Hepatocyte (in vitro differentiated cells): ENCODE measurements around the gene ELOVL3. TPM values are rescaled to one million over a fixed set of nuclear protein-coding genes. Genes with fewer than 3 reads are reported as not detected.

Source experiments
- DNase-seq: peaks from one replicate; pipeline ENCODE4 v3.0.0-alpha.2; 2016; ENCODE audit warnings: low spot score
- H2AFZ ChIP-seq: fragments of 200-600 bp; sonication (generic); 2 replicates; pipeline ENCODE4 v1.6.0; 2016; ENCODE audit warnings: antibody characterized with exemption, mild to moderate bottlenecking
- H3K27ac ChIP-seq: fragments of 200-600 bp; sonication (generic); 2 replicates; pipeline ENCODE4 v1.5.1; 2016; ENCODE audit warnings: mild to moderate bottlenecking
- H3K27me3 ChIP-seq: fragments of 200-600 bp; sonication (generic); 2 replicates; pipeline ENCODE4 v1.6.1; 2016
- H3K36me3 ChIP-seq: fragments of 200-600 bp; sonication (generic); replicated peaks from 2 replicates; pipeline ENCODE4 v1.5.1; 2016; ENCODE audit warnings: low read depth; ENCODE audit not compliant: insufficient read depth
- H3K4me1 ChIP-seq: fragments of 200-600 bp; sonication (generic); 2 replicates; pipeline ENCODE4 v1.5.1; 2016; ENCODE audit warnings: mild to moderate bottlenecking, moderate library complexity; ENCODE audit not compliant: insufficient read depth
- H3K4me2 ChIP-seq: fragments of 200-600 bp; sonication (generic); 2 replicates; pipeline ENCODE4 v1.6.0; 2016
- H3K4me3 ChIP-seq: fragments of 200-600 bp; sonication (generic); 2 replicates; pipeline ENCODE4 v1.5.1; 2016; ENCODE audit warnings: mild to moderate bottlenecking
- H3K79me2 ChIP-seq: fragments of 200-600 bp; sonication (generic); 2 replicates; pipeline ENCODE4 v1.6.0; 2017; ENCODE audit warnings: mild to moderate bottlenecking
- H3K9me2 ChIP-seq: fragments of 200-600 bp; sonication (generic); replicated peaks from 2 replicates; pipeline ENCODE4 v1.6.0; 2017; ENCODE audit warnings: mild to moderate bottlenecking; ENCODE audit not compliant: insufficient read depth
- H3K9me3 ChIP-seq: fragments of 200-600 bp; sonication (generic); 2 replicates; pipeline ENCODE4 v1.5.1; 2016; ENCODE audit warnings: low read depth, mild to moderate bottlenecking
- H4K20me1 ChIP-seq: fragments of 200-600 bp; sonication (generic); 2 replicates; pipeline ENCODE4 v1.6.0; 2016; ENCODE audit warnings: mild to moderate bottlenecking; ENCODE audit not compliant: insufficient read depth, poor library complexity, severe bottlenecking
- EZH2 ChIP-seq: fragments of 200-600 bp; sonication (generic); IDR thresholded peaks from 2 replicates; pipeline ENCODE4 v1.6.1; 2016; ENCODE audit warnings: antibody characterized with exemption, mild to moderate bottlenecking, borderline replicate concordance
- EZH2phosphoT487 ChIP-seq: fragments of 200-600 bp; sonication (generic); IDR thresholded peaks from one replicate; pipeline ENCODE4 v1.6.1; 2018; ENCODE audit warnings: antibody characterized with exemption, mild to moderate bottlenecking, low read depth, moderate library complexity; ENCODE audit not compliant: unreplicated experiment, severe bottlenecking
- WGBS: methylation state at CpG from one replicate; pipeline ENCODE4 v1.1.6; 2016; ENCODE audit warnings: low lambda C conversion rate; ENCODE audit errors: missing lambda C conversion rate; 5-methylcytosine and 5-hydroxymethylcytosine counted together
- polyA plus RNA-seq: library from polyadenylated mRNA; unstranded; fragments of >200 nt; fragmentation: Nextera tagmentation; extraction: Ambion mirVana; gene quantifications from 2 replicates; pipeline ENCODE4 v1.2.1, GENCODE V29; 2016
- total RNA-seq: library from RNA; depleted of rRNA; stranded (reverse); fragments of >200 nt; gene quantifications from 2 replicates; pipeline ENCODE4 v1.2.3, GENCODE V29; 2014
- TF ChIP-seq, protein P1 (sequence below): fragments of 200-600 bp; sonication (generic); IDR thresholded peaks from 2 replicates; pipeline ENCODE4 v1.5.1; 2016; ENCODE audit warnings: antibody characterized with exemption, mild to moderate bottlenecking; ENCODE audit not compliant: poor library complexity

The ELOVL3 gene
- total and polyA plus RNA-seq, 2 experiments from 2014 or later, result not detected

- H3K79me2 ChIP-seq, result peaks cover 93% of the 10 kb centered on the region
- no peaks in the 10 kb centered on the region for H3K36me3 ChIP-seq
- H4K20me1 ChIP-seq, result peaks cover 47% of the 10 kb centered on the region
- DNase-seq, result no peak
- no peak overlapping the region for H3K27ac ChIP-seq
- no peak overlapping the region for H3K4me3 ChIP-seq
- no peaks in the 10 kb centered on the region for H3K9me3 ChIP-seq
- TF ChIP-seq, protein P1, sequence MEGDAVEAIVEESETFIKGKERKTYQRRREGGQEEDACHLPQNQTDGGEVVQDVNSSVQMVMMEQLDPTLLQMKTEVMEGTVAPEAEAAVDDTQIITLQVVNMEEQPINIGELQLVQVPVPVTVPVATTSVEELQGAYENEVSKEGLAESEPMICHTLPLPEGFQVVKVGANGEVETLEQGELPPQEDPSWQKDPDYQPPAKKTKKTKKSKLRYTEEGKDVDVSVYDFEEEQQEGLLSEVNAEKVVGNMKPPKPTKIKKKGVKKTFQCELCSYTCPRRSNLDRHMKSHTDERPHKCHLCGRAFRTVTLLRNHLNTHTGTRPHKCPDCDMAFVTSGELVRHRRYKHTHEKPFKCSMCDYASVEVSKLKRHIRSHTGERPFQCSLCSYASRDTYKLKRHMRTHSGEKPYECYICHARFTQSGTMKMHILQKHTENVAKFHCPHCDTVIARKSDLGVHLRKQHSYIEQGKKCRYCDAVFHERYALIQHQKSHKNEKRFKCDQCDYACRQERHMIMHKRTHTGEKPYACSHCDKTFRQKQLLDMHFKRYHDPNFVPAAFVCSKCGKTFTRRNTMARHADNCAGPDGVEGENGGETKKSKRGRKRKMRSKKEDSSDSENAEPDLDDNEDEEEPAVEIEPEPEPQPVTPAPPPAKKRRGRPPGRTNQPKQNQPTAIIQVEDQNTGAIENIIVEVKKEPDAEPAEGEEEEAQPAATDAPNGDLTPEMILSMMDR, result no peak
- TF ChIP-seq EZH2phosphoT487, result no peak
- TF ChIP-seq EZH2, result no peak
- no peaks in the 10 kb centered on the region for H3K4me1 ChIP-seq
- H3K27me3 ChIP-seq, result no peaks in the 10 kb centered on the region
- H3K9me2 ChIP-seq, result no peaks in the 10 kb centered on the region
- no peak overlapping the region for H2AFZ ChIP-seq
- no peak overlapping the region for H3K4me2 ChIP-seq
Observed at GRCh38 chr10:102261196-102261595, 35.1 kb downstream of the ELOVL3 start.

- no peak for DNase-seq
- Histone ChIP-seq H3K9me2 (no peaks in the 10 kb centered on the region), H3K4me3 (no peak overlapping the region), H3K4me2 (no peak overlapping the region), H3K4me1 (no peaks in the 10 kb centered on the region), H3K36me3 (no peaks in the 10 kb centered on the region), H3K27me3 (no peaks in the 10 kb centered on the region), H3K27ac (no peak overlapping the region), H3K9me3 (no peaks in the 10 kb centered on the region), H2AFZ (no peak overlapping the region), H4K20me1 (peaks cover 48% of the 10 kb centered on the region), H3K79me2 (peaks cover 93% of the 10 kb centered on the region)
- WGBS, result 90% methylated on average over 6 of the region's 6 CpGs
- TF ChIP-seq, protein P1, result no peak
- TF ChIP-seq EZH2phosphoT487 (no peak), EZH2 (no peak)
Observed at GRCh38 chr10:102261842-102262241, 35.7 kb downstream of the ELOVL3 start.

DNA sequence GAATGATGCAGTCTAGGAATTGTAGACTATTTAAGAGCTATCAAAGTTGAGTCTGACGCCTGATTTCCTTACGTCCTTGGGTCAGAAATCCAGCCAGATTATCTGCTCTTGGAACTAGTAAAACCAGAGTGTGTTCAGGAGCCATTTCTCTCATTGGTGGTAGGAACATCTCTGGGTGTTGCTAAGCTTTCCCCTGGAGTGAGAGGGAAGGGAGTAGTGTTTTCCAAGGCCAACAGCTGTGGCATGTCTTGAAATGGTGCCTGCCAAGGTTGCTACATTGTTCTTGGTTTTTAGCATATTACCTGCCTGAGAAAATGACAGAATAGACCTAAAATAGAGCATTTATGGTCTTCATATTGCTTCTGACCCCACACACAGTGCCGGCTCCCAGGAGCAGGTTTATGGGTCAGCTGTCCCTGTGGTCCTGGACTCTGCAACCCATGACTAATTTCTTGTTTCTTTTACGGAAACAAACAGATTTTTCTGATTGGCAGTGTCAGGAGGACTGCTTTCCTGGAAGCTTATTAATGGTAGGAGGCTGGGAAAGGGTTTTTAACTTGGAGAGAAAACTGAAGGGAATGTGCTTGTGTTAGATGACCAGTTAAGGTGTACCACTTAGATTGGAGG is 36.8 kb downstream of the ELOVL3 start:
- Histone ChIP-seq H3K4me2 (no peak overlapping the region), H4K20me1 (peaks cover 48% of the 10 kb centered on the region), H2AFZ (no peak overlapping the region), H3K36me3 (no peaks in the 10 kb centered on the region), H3K4me3 (no peak overlapping the region), H3K79me2 (peaks cover 93% of the 10 kb centered on the region), H3K9me2 (no peaks in the 10 kb centered on the region), H3K27me3 (no peaks in the 10 kb centered on the region), H3K4me1 (no peaks in the 10 kb centered on the region), H3K27ac (peak overlapping the region; percentile 67), H3K9me3 (no peaks in the 10 kb centered on the region)
- TF ChIP-seq, protein P1, result no peak
- no peak for TF ChIP-seq EZH2
- no peak for TF ChIP-seq EZH2phosphoT487
- WGBS, result 79% methylated on average over 4 of the region's 4 CpGs
- no peak for DNase-seq

- no peaks in the 10 kb centered on the region for H3K9me2 ChIP-seq
- H2AFZ ChIP-seq, result no peak overlapping the region
- no peaks in the 10 kb centered on the region for H3K27me3 ChIP-seq
- no peak for TF ChIP-seq EZH2phosphoT487
- no peak for DNase-seq
- no peaks in the 10 kb centered on the region for H3K9me3 ChIP-seq
- no peaks in the 10 kb centered on the region for H3K36me3 ChIP-seq
- WGBS, result 98% methylated on average over 4 of the region's 4 CpGs
- no peak overlapping the region for H3K4me3 ChIP-seq
- H3K27ac ChIP-seq, result no peak overlapping the region
- peaks cover 44% of the 10 kb centered on the region for H4K20me1 ChIP-seq
- H3K79me2 ChIP-seq, result peaks cover 92% of the 10 kb centered on the region
- no peaks in the 10 kb centered on the region for H3K4me1 ChIP-seq
- no peak overlapping the region for H3K4me2 ChIP-seq
Observed at GRCh38 chr10:102264371-102264770, 38.3 kb downstream of the ELOVL3 start.
